ENCODE measurements around the gene LYRM7. TPM values are rescaled to one million over a fixed set of nuclear protein-coding genes. Genes with fewer than 3 reads are reported as not detected.

Gene LYRM7
- total RNA-seq, 1 donor from 2014 or later = 3.9 TPM

GRCh38 chr5:131226899-131227298, 56.2 kb downstream of the LYRM7 start:
- Histone ChIP-seq H3K4me3 (no peak overlapping the region), H3K9me3 (no peaks in the 10 kb centered on the region), H3K4me1 (no peaks in the 10 kb centered on the region), H3K36me3 (no peaks in the 10 kb centered on the region), H3K27me3 (no peaks in the 10 kb centered on the region), H3K27ac (no peak overlapping the region)
- intact Hi-C loops (cut with DNase I) = no loop called here
- DNase-seq (ENCODE audit: extremely low spot score in 2 of 2) = no peak
- TF ChIP-seq POLR2AphosphoS5 (IDR thresholded peaks at IDR 0.05; ENCODE audit: insufficient read depth in 1 of 2, low read depth in 1 of 2) (no peak), POLR2A (IDR thresholded peaks at IDR 0.05) (no peak), CTCF (IDR thresholded peaks at IDR 0.05) (no peak)

GRCh38 chr5:131228646-131229045, 57.9 kb downstream of the LYRM7 start:
- no peaks in the 10 kb centered on the region for H3K9me3 ChIP-seq
- no peaks in the 10 kb centered on the region for H3K36me3 ChIP-seq
- TF ChIP-seq POLR2A (IDR thresholded peaks at IDR 0.05) = no peak
- no peak for TF ChIP-seq POLR2AphosphoS5 (IDR thresholded peaks at IDR 0.05; ENCODE audit: insufficient read depth in 1 of 2, low read depth in 1 of 2)
- TF ChIP-seq CTCF (IDR thresholded peaks at IDR 0.05) = no peak
- H3K4me3 ChIP-seq = no peak overlapping the region
- DNase-seq (ENCODE audit: extremely low spot score in 2 of 2) = no peak
- no peaks in the 10 kb centered on the region for H3K27me3 ChIP-seq
- H3K27ac ChIP-seq = no peak overlapping the region
- no peaks in the 10 kb centered on the region for H3K4me1 ChIP-seq
- intact Hi-C loops (cut with DNase I) = no loop called here

GRCh38 chr5:131229623-131230022, 58.9 kb downstream of the LYRM7 start:
- TF ChIP-seq POLR2AphosphoS5 (IDR thresholded peaks at IDR 0.05; ENCODE audit: insufficient read depth in 1 of 2, low read depth in 1 of 2) (no peak), CTCF (IDR thresholded peaks at IDR 0.05) (no peak), POLR2A (IDR thresholded peaks at IDR 0.05) (no peak)
- Histone ChIP-seq H3K4me1 (no peaks in the 10 kb centered on the region), H3K27me3 (no peaks in the 10 kb centered on the region), H3K9me3 (no peaks in the 10 kb centered on the region), H3K4me3 (no peak overlapping the region), H3K36me3 (no peaks in the 10 kb centered on the region), H3K27ac (no peak overlapping the region)
- intact Hi-C loops (cut with DNase I) = no loop called here
- DNase-seq (ENCODE audit: extremely low spot score in 2 of 2) = no peak

GRCh38 chr5:131230406-131230805, 59.7 kb downstream of the LYRM7 start:
- intact Hi-C loops (cut with DNase I) = no loop called here
- H3K4me1 ChIP-seq = no peaks in the 10 kb centered on the region
- no peaks in the 10 kb centered on the region for H3K36me3 ChIP-seq
- no peak overlapping the region for H3K4me3 ChIP-seq
- H3K27ac ChIP-seq = no peak overlapping the region
- TF ChIP-seq POLR2A (IDR thresholded peaks at IDR 0.05) (no peak), POLR2AphosphoS5 (IDR thresholded peaks at IDR 0.05; ENCODE audit: insufficient read depth in 1 of 2, low read depth in 1 of 2) (no peak), CTCF (IDR thresholded peaks at IDR 0.05) (no peak)
- no peaks in the 10 kb centered on the region for H3K9me3 ChIP-seq
- H3K27me3 ChIP-seq = no peaks in the 10 kb centered on the region
- DNase-seq (ENCODE audit: extremely low spot score in 2 of 2) = no peak

- Histone ChIP-seq H3K27ac (no peak overlapping the region), H3K4me3 (no peak overlapping the region), H3K27me3 (no peaks in the 10 kb centered on the region), H3K36me3 (no peaks in the 10 kb centered on the region), H3K4me1 (no peaks in the 10 kb centered on the region), H3K9me3 (no peaks in the 10 kb centered on the region)
- DNase-seq (ENCODE audit: extremely low spot score in 2 of 2) = no peak
- intact Hi-C loops (cut with DNase I) = no loop called here
- TF ChIP-seq POLR2A (IDR thresholded peaks at IDR 0.05) (no peak), CTCF (IDR thresholded peaks at IDR 0.05) (no peak), POLR2AphosphoS5 (IDR thresholded peaks at IDR 0.05; ENCODE audit: insufficient read depth in 1 of 2, low read depth in 1 of 2) (no peak)
Observed at GRCh38 chr5:131239686-131240085, 68.9 kb downstream of the LYRM7 start.
